Measurements from ENCODE around the gene AR. TPM values are rescaled to one million over a fixed set of nuclear protein-coding genes. Genes with fewer than 3 reads are reported as not detected.

Gene AR
- total RNA-seq, 1 experiment from 2014 or later: not detected

DNA sequence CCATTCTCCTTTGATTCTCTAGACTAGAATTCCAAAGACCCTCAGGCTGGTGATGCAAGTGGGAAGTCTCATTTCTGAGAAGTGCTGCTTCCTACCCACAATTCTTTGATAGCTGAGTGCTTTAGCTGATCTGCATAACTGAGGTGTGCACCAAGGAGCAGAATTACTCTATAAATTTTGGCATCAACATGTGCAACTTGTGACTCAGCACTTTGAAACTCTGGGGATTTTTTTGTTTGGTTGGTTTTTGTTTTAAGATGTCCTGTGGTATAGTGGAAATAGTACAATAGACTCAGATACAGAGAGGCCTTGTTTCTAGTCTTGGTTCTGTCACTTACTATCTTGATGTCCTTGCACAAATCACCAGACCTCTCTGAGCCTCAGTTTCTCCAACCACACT, 148.4 kb downstream of the AR start:
- ATAC-seq: no peak
- Histone ChIP-seq H3K79me2 (ENCODE audit: low read length) (no peaks in the 10 kb centered on the region), H2AFZ (ENCODE audit: low read length) (no peak overlapping the region), H3K27ac (ENCODE audit: low read length) (no peak overlapping the region), H4K20me1 (ENCODE audit: low read length) (no peaks in the 10 kb centered on the region), H3F3A (ENCODE audit: low read length, unreplicated experiment) (no peaks in the 10 kb centered on the region), H3K27me3 (ENCODE audit: low read length) (no peaks in the 10 kb centered on the region), H3K4me3 (ENCODE audit: low read length) (no peak overlapping the region), H3K4me1 (ENCODE audit: insufficient read depth, low read length) (no peaks in the 10 kb centered on the region), H3K9ac (ENCODE audit: low read length) (no peak overlapping the region), H3K36me3 (ENCODE audit: low read depth, low read length) (no peaks in the 10 kb centered on the region), H3K9me2 (replicated peaks; ENCODE audit: low read length) (no peaks in the 10 kb centered on the region), H3K4me2 (ENCODE audit: low read length) (no peak overlapping the region), H3K9me3 (ENCODE audit: low read length) (no peaks in the 10 kb centered on the region)
- intact Hi-C loops (cut with micrococcal nuclease): no loop called here
- no TSS peak for BruUV-seq (replicated peaks)
- ChIA-PET POLR2A (ENCODE audit: unreplicated experiment) (no interaction called here), CTCF (no interaction called here)
- TF ChIP-seq, protein P1, sequence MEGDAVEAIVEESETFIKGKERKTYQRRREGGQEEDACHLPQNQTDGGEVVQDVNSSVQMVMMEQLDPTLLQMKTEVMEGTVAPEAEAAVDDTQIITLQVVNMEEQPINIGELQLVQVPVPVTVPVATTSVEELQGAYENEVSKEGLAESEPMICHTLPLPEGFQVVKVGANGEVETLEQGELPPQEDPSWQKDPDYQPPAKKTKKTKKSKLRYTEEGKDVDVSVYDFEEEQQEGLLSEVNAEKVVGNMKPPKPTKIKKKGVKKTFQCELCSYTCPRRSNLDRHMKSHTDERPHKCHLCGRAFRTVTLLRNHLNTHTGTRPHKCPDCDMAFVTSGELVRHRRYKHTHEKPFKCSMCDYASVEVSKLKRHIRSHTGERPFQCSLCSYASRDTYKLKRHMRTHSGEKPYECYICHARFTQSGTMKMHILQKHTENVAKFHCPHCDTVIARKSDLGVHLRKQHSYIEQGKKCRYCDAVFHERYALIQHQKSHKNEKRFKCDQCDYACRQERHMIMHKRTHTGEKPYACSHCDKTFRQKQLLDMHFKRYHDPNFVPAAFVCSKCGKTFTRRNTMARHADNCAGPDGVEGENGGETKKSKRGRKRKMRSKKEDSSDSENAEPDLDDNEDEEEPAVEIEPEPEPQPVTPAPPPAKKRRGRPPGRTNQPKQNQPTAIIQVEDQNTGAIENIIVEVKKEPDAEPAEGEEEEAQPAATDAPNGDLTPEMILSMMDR (conservative IDR thresholded peaks at IDR 0.05; ENCODE audit: low read depth, low read length): no peak
- no peak for TF ChIP-seq EZH2phosphoT487 (IDR thresholded peaks at IDR 0.05; ENCODE audit: borderline replicate concordance, low read length)
- no peak for TF ChIP-seq EZH2 (IDR thresholded peaks at IDR 0.05; ENCODE audit: low read length, unreplicated experiment)
- no peak for DNase-seq

DNA sequence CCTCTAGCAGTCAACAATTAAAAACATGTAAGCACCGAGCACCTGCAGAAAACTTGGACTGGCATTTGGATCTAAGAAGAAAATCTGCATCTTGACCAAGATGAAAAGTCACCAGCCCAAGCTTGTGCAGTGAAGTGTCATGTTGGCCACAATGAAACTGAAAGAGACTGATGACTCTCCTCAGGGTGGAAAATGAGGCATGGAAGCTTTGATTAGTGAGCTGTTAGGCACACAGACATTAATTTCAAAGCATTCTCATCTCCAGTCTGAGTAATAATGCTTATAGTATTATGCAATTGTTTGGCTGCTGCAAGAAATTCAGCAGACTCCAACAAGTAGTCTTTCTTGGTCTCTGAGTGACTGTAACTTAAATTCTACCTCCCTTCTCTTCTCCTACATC, 150.1 kb downstream of the AR start:
- ATAC-seq (no peak), DNase-seq (no peak)
- H3K9me2 ChIP-seq (replicated peaks; ENCODE audit: low read length): no peaks in the 10 kb centered on the region
- no peaks in the 10 kb centered on the region for H3K4me1 ChIP-seq (ENCODE audit: insufficient read depth, low read length)
- intact Hi-C loops (cut with micrococcal nuclease): no loop called here
- no peaks in the 10 kb centered on the region for H3K27me3 ChIP-seq (ENCODE audit: low read length)
- H3K4me2 ChIP-seq (ENCODE audit: low read length): no peak overlapping the region
- H3K9ac ChIP-seq (ENCODE audit: low read length): no peak overlapping the region
- H3K27ac ChIP-seq (ENCODE audit: low read length): no peak overlapping the region
- ChIA-PET POLR2A (ENCODE audit: unreplicated experiment) (no interaction called here), CTCF (no interaction called here)
- H3K4me3 ChIP-seq (ENCODE audit: low read length): no peak overlapping the region
- no TSS peak for BruUV-seq (replicated peaks)
- H4K20me1 ChIP-seq (ENCODE audit: low read length): no peaks in the 10 kb centered on the region
- H3K36me3 ChIP-seq (ENCODE audit: low read depth, low read length): no peaks in the 10 kb centered on the region
- no peaks in the 10 kb centered on the region for H3K79me2 ChIP-seq (ENCODE audit: low read length)
- H3F3A ChIP-seq (ENCODE audit: low read length, unreplicated experiment): no peaks in the 10 kb centered on the region
- no peaks in the 10 kb centered on the region for H3K9me3 ChIP-seq (ENCODE audit: low read length)
- no peak overlapping the region for H2AFZ ChIP-seq (ENCODE audit: low read length)
- no peak for TF ChIP-seq EZH2phosphoT487 (IDR thresholded peaks at IDR 0.05; ENCODE audit: borderline replicate concordance, low read length)
- TF ChIP-seq EZH2 (IDR thresholded peaks at IDR 0.05; ENCODE audit: low read length, unreplicated experiment): no peak
- TF ChIP-seq, protein P1 (conservative IDR thresholded peaks at IDR 0.05; ENCODE audit: low read depth, low read length): no peak

DNA sequence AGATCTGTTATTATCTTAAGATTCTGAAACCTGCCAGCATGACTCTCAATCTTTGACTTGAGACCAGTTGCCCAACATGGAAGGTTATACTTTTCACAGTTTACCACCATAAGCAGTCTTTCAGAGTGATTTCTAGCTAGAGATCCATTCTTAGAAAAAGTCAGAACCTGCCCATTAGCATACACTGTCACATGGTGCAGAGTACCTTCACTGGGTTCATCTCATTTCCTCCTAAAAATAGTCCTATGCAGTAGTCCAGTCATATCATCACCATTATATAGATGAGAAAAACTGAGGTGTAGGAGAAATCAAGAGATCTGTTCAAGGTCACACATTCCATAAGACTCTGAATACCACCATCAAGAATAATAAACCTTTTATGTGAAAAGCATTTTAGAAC, 153.6 kb downstream of the AR start:
- no peak overlapping the region for H3K27ac ChIP-seq (ENCODE audit: low read length)
- ATAC-seq: no peak
- H3K4me1 ChIP-seq (ENCODE audit: insufficient read depth, low read length): no peaks in the 10 kb centered on the region
- H4K20me1 ChIP-seq (ENCODE audit: low read length): no peaks in the 10 kb centered on the region
- no peak overlapping the region for H3K4me2 ChIP-seq (ENCODE audit: low read length)
- no peak overlapping the region for H3K9ac ChIP-seq (ENCODE audit: low read length)
- no peak overlapping the region for H2AFZ ChIP-seq (ENCODE audit: low read length)
- CTCF ChIA-PET: no interaction called here
- TF ChIP-seq, protein P1 (conservative IDR thresholded peaks at IDR 0.05; ENCODE audit: low read depth, low read length): no peak
- TF ChIP-seq EZH2 (IDR thresholded peaks at IDR 0.05; ENCODE audit: low read length, unreplicated experiment) (no peak), EZH2phosphoT487 (IDR thresholded peaks at IDR 0.05; ENCODE audit: borderline replicate concordance, low read length) (no peak)
- H3F3A ChIP-seq (ENCODE audit: low read length, unreplicated experiment): no peaks in the 10 kb centered on the region
- intact Hi-C loops (cut with micrococcal nuclease): no loop called here
- no peak overlapping the region for H3K4me3 ChIP-seq (ENCODE audit: low read length)
- no peaks in the 10 kb centered on the region for H3K9me3 ChIP-seq (ENCODE audit: low read length)
- DNase-seq: no peak
- no peaks in the 10 kb centered on the region for H3K27me3 ChIP-seq (ENCODE audit: low read length)
- no peaks in the 10 kb centered on the region for H3K9me2 ChIP-seq (replicated peaks; ENCODE audit: low read length)
- POLR2A ChIA-PET (ENCODE audit: unreplicated experiment): no interaction called here
- no peaks in the 10 kb centered on the region for H3K36me3 ChIP-seq (ENCODE audit: low read depth, low read length)
- no TSS peak for BruUV-seq (replicated peaks)
- no peaks in the 10 kb centered on the region for H3K79me2 ChIP-seq (ENCODE audit: low read length)
